ENCODE results near the gene ZNF491.

GRCh38 chr19:11792942-11793341 lies 5.4 kb upstream of the ZNF491 start:
- TF ChIP-seq CTCF (IDR thresholded peaks at IDR 0.05) (no peak), POLR2A (IDR thresholded peaks at IDR 0.05) (no peak), POLR2AphosphoS5 (IDR thresholded peaks at IDR 0.05) (no peak)

Data from transverse colon (tissue), 4 donors.